Neutrophil (primary cell): ENCODE measurements around the gene CRPPA.

Experiments
- H3K27ac ChIP-seq: fragments of 200-600 bp; sonication (generic); 2 replicates; pipeline ENCODE4 v1.5.1; 2016; ENCODE audit warnings: mild to moderate bottlenecking, moderate library complexity
- H3K27me3 ChIP-seq: fragments of 200-600 bp; sonication (generic); 2 replicates; pipeline ENCODE4 v1.6.0; 2016; ENCODE audit warnings: mild to moderate bottlenecking
- H3K36me3 ChIP-seq: fragments of 200-600 bp; sonication (generic); 2 replicates; pipeline ENCODE4 v1.5.1; 2017
- H3K4me1 ChIP-seq, 2 experiments: fragments of 200-600 bp in 1 of 2; sonication (generic) in 1 of 2; 1 replicate in 1 of 2; 2 replicates in 1 of 2; pipeline versions ENCODE4 v1.5.1 to v1.6.1; 2013 to 2016; ENCODE audit warnings: low read depth in 1 of 2, low read length in 1 of 2, mild to moderate bottlenecking in 1 of 2, moderate library complexity in 1 of 2; ENCODE audit not compliant: control insufficient read depth in 1 of 2, insufficient read depth in 1 of 2
- H3K4me3 ChIP-seq, 2 experiments: fragments of 200-600 bp in 1 of 2; sonication (generic) in 1 of 2; 1 replicate in 1 of 2; 2 replicates in 1 of 2; pipeline ENCODE4 v1.5.1; 2013 to 2016; ENCODE audit warnings: low read depth in 1 of 2, low read length in 1 of 2, mild to moderate bottlenecking in 1 of 2, moderate library complexity in 1 of 2
- H3K9me3 ChIP-seq: fragments of 200-600 bp; sonication (generic); 2 replicates; pipeline ENCODE4 v1.5.1; 2016
- TF ChIP-seq, protein P1 (sequence below): fragments of 200-600 bp; sonication (generic); IDR thresholded peaks from 2 replicates; pipeline ENCODE4 v1.5.1; 2016; ENCODE audit warnings: antibody characterized with exemption

The CRPPA gene

DNA sequence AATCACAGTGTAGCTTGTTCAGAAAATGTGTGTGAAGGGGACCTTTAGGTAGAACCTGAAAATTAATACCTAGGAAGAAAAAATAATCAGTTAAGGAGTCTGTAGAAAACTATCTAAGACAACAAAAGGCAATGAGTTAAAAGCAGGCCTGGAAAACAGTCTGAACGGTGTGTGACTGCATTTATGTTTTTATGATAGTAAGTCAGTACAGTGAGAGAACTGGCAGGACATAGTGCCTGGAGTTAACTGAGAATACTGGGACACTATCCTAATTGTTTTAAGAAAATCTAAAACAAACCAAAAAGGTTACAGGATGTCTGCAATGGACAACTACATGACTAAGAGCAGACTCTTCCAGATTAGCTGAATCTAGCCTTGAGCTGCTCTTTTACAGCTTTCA is 17.9 kb downstream of the CRPPA start:
- TF ChIP-seq, protein P1, sequence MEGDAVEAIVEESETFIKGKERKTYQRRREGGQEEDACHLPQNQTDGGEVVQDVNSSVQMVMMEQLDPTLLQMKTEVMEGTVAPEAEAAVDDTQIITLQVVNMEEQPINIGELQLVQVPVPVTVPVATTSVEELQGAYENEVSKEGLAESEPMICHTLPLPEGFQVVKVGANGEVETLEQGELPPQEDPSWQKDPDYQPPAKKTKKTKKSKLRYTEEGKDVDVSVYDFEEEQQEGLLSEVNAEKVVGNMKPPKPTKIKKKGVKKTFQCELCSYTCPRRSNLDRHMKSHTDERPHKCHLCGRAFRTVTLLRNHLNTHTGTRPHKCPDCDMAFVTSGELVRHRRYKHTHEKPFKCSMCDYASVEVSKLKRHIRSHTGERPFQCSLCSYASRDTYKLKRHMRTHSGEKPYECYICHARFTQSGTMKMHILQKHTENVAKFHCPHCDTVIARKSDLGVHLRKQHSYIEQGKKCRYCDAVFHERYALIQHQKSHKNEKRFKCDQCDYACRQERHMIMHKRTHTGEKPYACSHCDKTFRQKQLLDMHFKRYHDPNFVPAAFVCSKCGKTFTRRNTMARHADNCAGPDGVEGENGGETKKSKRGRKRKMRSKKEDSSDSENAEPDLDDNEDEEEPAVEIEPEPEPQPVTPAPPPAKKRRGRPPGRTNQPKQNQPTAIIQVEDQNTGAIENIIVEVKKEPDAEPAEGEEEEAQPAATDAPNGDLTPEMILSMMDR: no peak

DNA sequence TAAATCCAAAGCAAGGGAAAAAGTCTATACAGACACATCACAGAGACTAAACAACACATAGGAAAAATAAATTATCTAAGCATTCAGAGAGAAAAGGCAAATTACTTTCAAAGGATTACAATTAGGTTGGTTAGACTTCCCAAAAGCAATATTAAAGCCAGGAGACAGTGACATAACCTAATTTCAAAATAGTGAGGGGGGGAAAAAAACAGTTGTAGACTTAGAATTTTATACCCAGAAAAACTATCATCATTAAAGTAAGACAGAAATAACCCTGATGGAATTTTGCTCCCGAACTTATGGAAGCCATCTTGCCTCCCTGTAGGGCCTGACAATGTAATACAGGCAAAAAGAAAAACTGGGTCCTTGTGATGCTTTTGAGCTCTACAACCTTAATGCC is 18.4 kb downstream of the CRPPA start:
- Histone ChIP-seq H3K27ac (no peak overlapping the region), H3K4me3 (no peak overlapping the region), H3K27me3 (no peaks in the 10 kb centered on the region), H3K4me1 (no peaks in the 10 kb centered on the region), H3K36me3 (no peaks in the 10 kb centered on the region), H3K9me3 (peaks cover 27% of the 10 kb centered on the region)
- TF ChIP-seq, protein P1: no peak

More for the DNA sequence above, 17.9 kb downstream of the CRPPA start:
- Histone ChIP-seq H3K27me3 (no peaks in the 10 kb centered on the region), H3K27ac (no peak overlapping the region), H3K9me3 (peaks cover 21% of the 10 kb centered on the region), H3K4me1 (no peaks in the 10 kb centered on the region), H3K4me3 (no peak overlapping the region), H3K36me3 (no peaks in the 10 kb centered on the region)

DNA sequence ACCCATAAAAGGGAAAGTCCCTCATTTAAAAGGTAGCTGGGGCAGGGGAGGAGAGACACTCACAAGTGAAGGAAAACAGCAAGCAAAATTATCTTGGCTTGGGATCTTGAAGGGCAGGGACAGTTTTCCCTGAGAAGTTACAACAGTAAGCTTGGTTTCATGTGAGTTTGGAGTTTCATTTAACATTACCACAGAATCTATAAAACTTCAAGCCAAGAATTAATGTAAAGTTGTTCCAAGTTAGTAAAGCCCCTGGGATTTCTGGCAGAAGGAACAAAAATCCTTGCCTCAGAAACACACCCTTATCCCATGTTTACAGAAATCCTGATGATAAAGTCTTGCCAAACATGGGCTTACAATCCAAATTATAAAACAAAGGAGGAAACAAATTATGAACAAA is 19.2 kb downstream of the CRPPA start:
- Histone ChIP-seq H3K27ac (no peak overlapping the region), H3K36me3 (no peaks in the 10 kb centered on the region), H3K9me3 (peaks cover 33% of the 10 kb centered on the region), H3K27me3 (no peaks in the 10 kb centered on the region), H3K4me1 (no peaks in the 10 kb centered on the region), H3K4me3 (no peak overlapping the region)
- TF ChIP-seq, protein P1: no peak

DNA sequence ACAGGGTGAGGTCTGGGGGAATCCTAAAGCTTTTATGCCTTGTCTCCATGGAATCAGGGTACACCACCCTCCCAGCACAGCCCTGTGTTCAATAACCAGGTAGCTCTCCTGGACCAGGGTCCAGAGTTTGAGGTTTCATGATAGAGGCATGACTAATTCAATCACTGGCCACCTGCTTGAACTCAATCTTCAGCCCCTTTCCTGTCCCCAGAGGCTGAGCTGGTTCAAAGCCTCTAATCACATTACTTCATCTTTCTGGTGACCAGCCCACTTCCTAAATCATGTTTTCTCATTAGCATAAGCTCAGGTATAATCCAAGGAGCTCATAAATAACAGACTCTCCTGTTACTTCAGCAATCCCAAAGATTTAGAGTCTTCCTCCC is 20.5 kb downstream of the CRPPA start:
- H3K4me1 ChIP-seq: no peaks in the 10 kb centered on the region
- H3K4me3 ChIP-seq: no peak overlapping the region
- peaks cover 42% of the 10 kb centered on the region for H3K9me3 ChIP-seq
- H3K27me3 ChIP-seq: no peaks in the 10 kb centered on the region
- H3K36me3 ChIP-seq: no peaks in the 10 kb centered on the region
- H3K27ac ChIP-seq: no peak overlapping the region
- TF ChIP-seq, protein P1: no peak

DNA sequence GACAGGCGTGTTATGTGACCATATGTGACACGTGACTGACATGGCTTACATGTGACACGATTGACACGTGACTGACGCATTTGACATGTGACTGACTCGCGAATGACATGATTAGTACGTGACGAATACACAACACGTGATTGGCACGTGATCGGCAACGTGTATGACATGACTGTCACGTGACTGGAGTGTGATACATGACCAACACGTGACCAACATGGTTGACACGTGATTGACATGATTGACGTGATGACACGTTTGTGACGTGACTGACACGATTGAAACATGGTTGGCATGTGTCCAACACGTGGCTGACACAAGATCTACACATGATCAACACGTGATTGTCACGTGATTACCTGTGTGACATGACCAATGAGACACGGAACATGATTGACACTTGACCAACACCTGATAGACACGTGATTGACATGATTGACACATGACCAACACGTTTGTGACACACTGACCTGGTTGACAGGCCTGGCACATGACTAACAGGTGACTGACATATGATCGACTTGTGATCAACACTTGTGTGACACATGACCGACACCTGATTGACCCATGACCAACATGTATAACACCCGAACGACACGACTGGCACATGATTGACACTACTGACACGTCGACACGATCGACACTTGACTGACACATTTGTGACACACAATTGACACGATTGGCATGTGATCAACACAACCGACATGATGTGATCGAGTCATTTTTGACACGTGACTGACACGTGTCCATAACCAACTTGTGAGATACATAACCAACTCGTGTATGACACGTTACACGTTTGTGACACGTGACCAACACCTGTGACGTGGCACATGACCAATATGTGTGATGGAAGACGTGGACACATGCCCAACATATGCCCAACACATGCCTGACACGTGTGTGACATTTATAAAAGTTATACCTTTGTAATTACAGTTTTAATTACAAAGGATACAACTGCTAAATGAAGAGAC is 21.1 kb downstream of the CRPPA start:
- no peaks in the 10 kb centered on the region for H3K36me3 ChIP-seq
- H3K27me3 ChIP-seq: no peaks in the 10 kb centered on the region
- no peak overlapping the region for H3K27ac ChIP-seq
- H3K4me1 ChIP-seq: no peaks in the 10 kb centered on the region
- H3K4me3 ChIP-seq: no peak overlapping the region
- peaks cover 42% of the 10 kb centered on the region for H3K9me3 ChIP-seq
- TF ChIP-seq, protein P1: no peak
